OCI-LY1 (cell line): ENCODE measurements around the gene ANKRD33.

Experiments used
- H2AFZ ChIP-seq: fragments of 200-600 bp; sonication (generic), shearing (Covaris generic); 2 replicates; pipeline ENCODE4 v1.6.0; 2014; ENCODE audit warnings: antibody characterized with exemption, mild to moderate bottlenecking, low read length
- H3F3A ChIP-seq: fragments of 200-600 bp; sonication (generic), shearing (Covaris generic); 2 replicates; pipeline ENCODE4 v1.6.0; 2014; ENCODE audit warnings: mild to moderate bottlenecking, antibody characterized with exemption, low read length, moderate library complexity; ENCODE audit not compliant: insufficient read depth
- H3K27ac ChIP-seq: fragments of 200-600 bp; sonication (generic); 2 replicates; pipeline ENCODE4 v1.5.1; 2014; ENCODE audit warnings: low read length, mixed run types, mild to moderate bottlenecking, low read depth; ENCODE audit not compliant: poor library complexity, severe bottlenecking
- H3K27me3 ChIP-seq: fragments of 200-600 bp; sonication (generic); 2 replicates; pipeline ENCODE4 v1.6.0; 2014; ENCODE audit warnings: antibody characterized with exemption, mild to moderate bottlenecking, low read length, moderate library complexity; ENCODE audit not compliant: insufficient read depth
- H3K36me3 ChIP-seq: fragments of 200-600 bp; sonication (generic); 2 replicates; pipeline ENCODE4 v1.6.1; 2014; ENCODE audit warnings: mild to moderate bottlenecking, antibody characterized with exemption, low read length, moderate library complexity, mixed read lengths; ENCODE audit not compliant: insufficient read depth
- H3K4me1 ChIP-seq: fragments of 200-600 bp; sonication (generic); 2 replicates; pipeline ENCODE4 v1.5.1; 2014; ENCODE audit warnings: mild to moderate bottlenecking, low read length, moderate library complexity; ENCODE audit not compliant: insufficient read depth, severe bottlenecking
- H3K4me2 ChIP-seq: fragments of 200-600 bp; sonication (generic), shearing (Covaris generic); 2 replicates; pipeline ENCODE4 v1.6.1; 2014; ENCODE audit warnings: low read length
- H3K4me3 ChIP-seq: fragments of 200-600 bp; sonication (generic); 2 replicates; pipeline ENCODE4 v1.5.1; 2014; ENCODE audit warnings: low read length, low read depth, mild to moderate bottlenecking, mixed read lengths; ENCODE audit not compliant: poor library complexity, severe bottlenecking
- H3K79me2 ChIP-seq: fragments of 200-600 bp; shearing (Covaris generic); 2 replicates; pipeline ENCODE4 v1.6.1; 2016; ENCODE audit warnings: mixed run types, low read length, mixed read lengths; ENCODE audit not compliant: insufficient read depth
- H3K9ac ChIP-seq: fragments of 200-600 bp; sonication (generic), shearing (Covaris generic); 2 replicates; pipeline ENCODE4 v1.6.1; 2014; ENCODE audit warnings: mild to moderate bottlenecking, low read length, mixed read lengths
- H3K9me2 ChIP-seq: fragments of 200-600 bp; sonication (generic), shearing (Covaris generic); 2 replicates; pipeline ENCODE4 v1.6.1; 2014; ENCODE audit warnings: low read depth, mild to moderate bottlenecking, low read length, mixed read lengths
- H3K9me3 ChIP-seq: fragments of 200-600 bp; shearing (Covaris generic); 2 replicates; pipeline ENCODE4 v1.6.1; 2014; ENCODE audit warnings: low read length, mixed read lengths
- H4K20me1 ChIP-seq: fragments of 200-600 bp; sonication (generic), shearing (Covaris generic); 2 replicates; pipeline ENCODE4 v1.6.0; 2016; ENCODE audit warnings: mild to moderate bottlenecking, low read length; ENCODE audit not compliant: insufficient read depth
- EZH2 ChIP-seq: fragments of 200-600 bp; sonication (generic), shearing (Covaris generic); IDR thresholded peaks from 2 replicates; pipeline ENCODE4 v1.8.0; 2017; ENCODE audit warnings: borderline replicate concordance, mixed run types, mild to moderate bottlenecking, antibody characterized with exemption, low read length, moderate library complexity, mixed read lengths
- TF ChIP-seq, protein P1 (sequence below): fragments of 200-600 bp; sonication (generic), shearing (Covaris generic); IDR thresholded peaks from 2 replicates; pipeline ENCODE4 v1.5.1; 2017; ENCODE audit warnings: mild to moderate bottlenecking, antibody characterized with exemption, low read length, moderate library complexity, mixed read lengths

The ANKRD33 gene

DNA sequence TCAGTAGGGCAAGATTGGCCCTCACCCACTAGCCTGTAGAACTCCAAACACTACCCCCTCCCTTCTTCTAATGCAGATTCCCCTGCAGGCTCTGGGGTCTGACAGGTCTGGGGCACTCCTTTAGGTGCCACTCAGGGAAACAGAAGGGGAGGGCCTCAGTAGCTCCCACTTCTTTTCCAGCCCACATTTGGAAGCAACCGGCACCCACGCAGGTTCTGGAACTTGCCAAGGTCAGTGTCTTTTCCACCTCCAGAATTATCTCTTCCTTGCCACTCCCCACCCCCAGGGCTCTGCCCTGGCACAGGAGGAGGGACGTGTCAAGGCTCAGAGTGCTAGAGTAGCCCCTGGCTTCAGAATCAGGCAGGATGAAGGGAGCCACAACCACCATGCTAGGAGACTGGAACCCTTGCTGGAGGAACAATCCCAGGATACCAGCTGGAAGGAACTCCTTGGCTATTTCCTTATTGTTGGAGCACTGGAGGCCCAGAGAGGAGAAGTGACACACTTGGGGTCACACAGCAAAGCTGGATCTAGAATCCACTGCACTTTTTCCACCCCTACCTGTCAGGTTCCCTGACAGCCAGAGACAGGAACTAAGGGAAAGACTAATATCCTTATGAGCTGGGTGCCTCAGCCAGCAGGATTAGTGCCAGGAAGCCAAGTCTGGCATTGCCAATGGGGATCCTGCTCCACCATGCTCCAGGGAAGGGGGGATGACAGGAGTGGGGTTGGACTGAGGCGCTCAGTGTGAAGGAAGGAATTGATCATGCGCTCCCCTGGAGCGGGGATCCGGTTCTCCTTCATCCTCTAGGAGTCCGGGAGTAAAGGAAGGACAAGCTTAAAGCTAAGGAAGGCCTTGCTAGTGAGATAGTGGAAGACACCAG, 37.6 kb upstream of the ANKRD33 start:
- Histone ChIP-seq H3K4me2 (no peak overlapping the region), H3K27me3 (no peaks in the 10 kb centered on the region), H3K79me2 (no peaks in the 10 kb centered on the region), H3K9me2 (no peaks in the 10 kb centered on the region), H3K36me3 (no peaks in the 10 kb centered on the region), H3K27ac (no peak overlapping the region), H3K4me1 (no peaks in the 10 kb centered on the region), H3K9ac (no peak overlapping the region), H3K9me3 (no peaks in the 10 kb centered on the region), H3F3A (no peaks in the 10 kb centered on the region), H3K4me3 (no peak overlapping the region), H2AFZ (no peak overlapping the region), H4K20me1 (no peaks in the 10 kb centered on the region)
- TF ChIP-seq, protein P1, sequence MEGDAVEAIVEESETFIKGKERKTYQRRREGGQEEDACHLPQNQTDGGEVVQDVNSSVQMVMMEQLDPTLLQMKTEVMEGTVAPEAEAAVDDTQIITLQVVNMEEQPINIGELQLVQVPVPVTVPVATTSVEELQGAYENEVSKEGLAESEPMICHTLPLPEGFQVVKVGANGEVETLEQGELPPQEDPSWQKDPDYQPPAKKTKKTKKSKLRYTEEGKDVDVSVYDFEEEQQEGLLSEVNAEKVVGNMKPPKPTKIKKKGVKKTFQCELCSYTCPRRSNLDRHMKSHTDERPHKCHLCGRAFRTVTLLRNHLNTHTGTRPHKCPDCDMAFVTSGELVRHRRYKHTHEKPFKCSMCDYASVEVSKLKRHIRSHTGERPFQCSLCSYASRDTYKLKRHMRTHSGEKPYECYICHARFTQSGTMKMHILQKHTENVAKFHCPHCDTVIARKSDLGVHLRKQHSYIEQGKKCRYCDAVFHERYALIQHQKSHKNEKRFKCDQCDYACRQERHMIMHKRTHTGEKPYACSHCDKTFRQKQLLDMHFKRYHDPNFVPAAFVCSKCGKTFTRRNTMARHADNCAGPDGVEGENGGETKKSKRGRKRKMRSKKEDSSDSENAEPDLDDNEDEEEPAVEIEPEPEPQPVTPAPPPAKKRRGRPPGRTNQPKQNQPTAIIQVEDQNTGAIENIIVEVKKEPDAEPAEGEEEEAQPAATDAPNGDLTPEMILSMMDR = no peak
- TF ChIP-seq EZH2 = no peak

DNA sequence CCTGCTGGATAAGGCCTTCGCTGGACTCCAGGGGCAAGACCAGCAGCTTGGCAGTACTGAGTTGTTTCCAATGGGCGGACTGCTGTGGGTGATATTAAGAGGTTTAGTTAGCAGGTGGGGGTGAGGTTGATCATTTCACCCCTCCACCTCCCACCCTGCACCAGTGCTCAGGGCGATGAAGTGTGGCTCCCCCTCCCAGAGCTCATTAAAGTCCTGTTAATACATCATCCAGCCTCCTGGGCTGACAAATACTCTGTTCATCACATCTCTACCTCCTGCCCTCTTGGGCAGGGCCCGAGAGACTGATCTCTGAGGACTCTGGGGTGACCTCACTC, 37.0 kb upstream of the ANKRD33 start:
- Histone ChIP-seq H3K4me2 (no peak overlapping the region), H3K27me3 (no peaks in the 10 kb centered on the region), H3K79me2 (no peaks in the 10 kb centered on the region), H4K20me1 (no peaks in the 10 kb centered on the region), H3K9me2 (no peaks in the 10 kb centered on the region), H2AFZ (no peak overlapping the region), H3K4me3 (no peak overlapping the region), H3K9me3 (no peaks in the 10 kb centered on the region), H3K36me3 (no peaks in the 10 kb centered on the region), H3K27ac (no peak overlapping the region), H3K4me1 (no peaks in the 10 kb centered on the region), H3K9ac (no peak overlapping the region), H3F3A (no peaks in the 10 kb centered on the region)
- TF ChIP-seq, protein P1 = no peak
- TF ChIP-seq EZH2 = no peak

DNA sequence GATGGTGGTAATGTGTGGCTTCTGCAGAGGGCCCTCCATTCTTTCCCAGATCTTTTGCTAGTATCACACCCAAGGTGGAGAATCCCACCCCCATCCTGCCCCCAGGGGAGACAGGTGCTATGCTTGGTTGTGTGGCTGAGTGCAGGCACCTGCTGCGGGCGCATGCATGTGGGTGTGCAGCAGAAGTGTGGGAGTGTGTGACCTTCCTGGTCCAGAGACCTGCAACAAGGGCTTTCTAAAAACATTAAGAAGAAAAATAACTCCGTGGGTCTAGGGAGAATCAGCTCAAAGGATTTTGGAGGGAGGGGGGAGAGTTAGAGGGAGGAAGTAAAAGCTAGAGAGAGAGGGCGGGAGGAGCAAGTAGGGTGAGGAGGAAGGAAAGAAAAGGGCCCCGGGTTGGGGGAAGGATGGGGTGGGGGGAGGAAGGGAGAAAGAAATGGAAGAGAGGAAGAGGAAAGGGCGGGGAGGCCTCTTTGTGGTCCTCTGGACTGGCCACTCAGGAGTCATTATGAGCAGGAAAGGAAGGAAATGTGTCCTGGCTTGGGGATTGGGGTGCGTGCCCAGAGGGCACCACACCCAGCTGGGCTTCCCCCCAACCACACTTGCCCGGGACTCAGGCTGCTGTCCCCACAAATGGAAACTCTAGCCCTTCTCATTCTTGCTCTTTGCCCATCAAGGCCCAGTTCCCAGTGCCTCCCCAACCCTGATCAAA, 36.3 kb upstream of the ANKRD33 start:
- Histone ChIP-seq H2AFZ (no peak overlapping the region), H3K9me2 (no peaks in the 10 kb centered on the region), H3F3A (no peaks in the 10 kb centered on the region), H3K79me2 (no peaks in the 10 kb centered on the region), H3K9ac (no peak overlapping the region), H3K9me3 (no peaks in the 10 kb centered on the region), H3K4me2 (no peak overlapping the region), H3K36me3 (no peaks in the 10 kb centered on the region), H3K4me3 (no peak overlapping the region), H4K20me1 (no peaks in the 10 kb centered on the region), H3K27ac (no peak overlapping the region), H3K4me1 (no peaks in the 10 kb centered on the region), H3K27me3 (no peaks in the 10 kb centered on the region)
- TF ChIP-seq, protein P1 = no peak
- TF ChIP-seq EZH2 = no peak
